HepG2 (cell line): ENCODE measurements around the gene PTPRD. TPM values are rescaled to one million over a fixed set of nuclear protein-coding genes. Genes with fewer than 3 reads are reported as not detected.

ENCODE experiments used
- ATAC-seq: fragments of 200-7000 bp; cut with Tn5 transposase; 3 replicates; pipeline ENCODE4 v1.9.1; 2020; ENCODE audit warnings: mild to moderate bottlenecking, moderate library complexity
- BruUV-seq: library from RNA; stranded (reverse); fragments of 400-500 nt; replicated peaks from 2 replicates; lab custom pipeline; 2021; lab: Mats Ljungman, UMichigan
- CTCF ChIA-PET: fragments of 300-600 bp; formaldehyde crosslinking; extraction: SDS; loops from one replicate; lab custom pipeline; 2021; ENCODE audit warnings: low total read pairs, inconsistent platforms, low intra/inter-chr PET ratio; lab: Yijun Ruan, JAX
- POLR2A ChIA-PET: fragments of 350-600 bp; sonication (Branson Sonifier 250); formaldehyde crosslinking; loops from one replicate; lab custom pipeline; 2020; ENCODE audit warnings: antibody characterized with exemption, inconsistent platforms; lab: Yijun Ruan, JAX
- DNase-seq: peaks from one replicate; pipeline ENCODE4 v3.0.0-alpha.2; 2015; ENCODE audit warnings: low spot score
- FAIRE-seq: peaks from 3 replicates; lab custom pipeline; 2011; peaks lifted over from hg19 to GRCh38; lab: Jason Lieb, UNC
- H2AFZ ChIP-seq: one replicate; pipeline ENCODE4 v1.6.1; 2011; ENCODE audit warnings: low read length, inconsistent platforms
- H3K27ac ChIP-seq: fragments of 300-600 bp; 3 replicates; pipeline ENCODE4 v1.8.0; 2011; ENCODE audit warnings: mixed run types, mild to moderate bottlenecking, mixed read lengths, low read length, inconsistent platforms; ENCODE audit not compliant: insufficient read depth; ENCODE audit errors: extremely low read length
- H3K27me3 ChIP-seq, 2 experiments: fragments of 200-600 bp in 1 of 2; 2 replicates in 1 of 2; 3 replicates in 1 of 2; pipeline versions ENCODE4 v1.6.0 to v1.8.0; 2011; ENCODE audit warnings: low read length in 2 of 2, mild to moderate bottlenecking in 2 of 2, moderate library complexity in 2 of 2, inconsistent platforms in 1 of 2; ENCODE audit not compliant: insufficient read depth in 2 of 2, control insufficient read depth in 1 of 2
- H3K36me3 ChIP-seq, 2 experiments: fragments of 200-600 bp in 1 of 2; replicated peaks in 1 of 2; 2 replicates in 1 of 2; 3 replicates in 1 of 2; pipeline versions ENCODE4 v1.5.1 to v1.8.0; 2011; ENCODE audit warnings: low read length in 2 of 2, inconsistent platforms in 1 of 2; ENCODE audit not compliant: insufficient read depth in 2 of 2, control insufficient read depth in 1 of 2
- H3K4me1 ChIP-seq: 2 replicates; pipeline ENCODE4 v1.5.1; 2012; ENCODE audit warnings: low read length, inconsistent platforms; ENCODE audit not compliant: insufficient read depth
- H3K4me2 ChIP-seq: 2 replicates; pipeline ENCODE4 v1.6.0; 2011; ENCODE audit warnings: low read depth, low read length, inconsistent platforms
- H3K4me3 ChIP-seq, 3 experiments: fragments of 200-600 bp in 1 of 3; sonication (generic), shearing (Covaris generic) in 1 of 3; replicated peaks in 1 of 3; 2 replicates each; pipeline ENCODE4 v1.5.1; 2011 to 2016; ENCODE audit warnings: low read length in 3 of 3, inconsistent platforms in 2 of 3, low read depth in 2 of 3, mild to moderate bottlenecking in 2 of 3, control low read depth in 1 of 3, mixed read lengths in 1 of 3; ENCODE audit not compliant: insufficient read depth in 1 of 3
- H3K79me2 ChIP-seq: one replicate; pipeline ENCODE4 v1.6.1; 2011; ENCODE audit warnings: low read length, inconsistent platforms; ENCODE audit not compliant: insufficient read depth
- H3K9ac ChIP-seq: 2 replicates; pipeline ENCODE4 v1.6.0; 2011; ENCODE audit warnings: mild to moderate bottlenecking, low read depth, low read length, inconsistent platforms; ENCODE audit not compliant: insufficient read depth
- H3K9me3 ChIP-seq: 2 replicates; pipeline ENCODE4 v1.5.1; 2012; ENCODE audit warnings: mild to moderate bottlenecking, low read length
- H4K20me1 ChIP-seq: 2 replicates; pipeline ENCODE4 v1.6.0; 2011; ENCODE audit warnings: inconsistent platforms, mild to moderate bottlenecking, low read length, moderate library complexity; ENCODE audit not compliant: insufficient read depth
- GATAD2A ChIP-seq: IDR thresholded peaks from 2 replicates; pipeline ENCODE4 v1.6.1; 2016
- KAT2B ChIP-seq: fragments of 150-350 bp; IDR thresholded peaks from 2 replicates; pipeline ENCODE4 v1.6.1; 2014; ENCODE audit warnings: low read depth, low read length, borderline replicate concordance
- PHF21A ChIP-seq: sonication (generic); formaldehyde crosslinking; IDR thresholded peaks from 2 replicates; pipeline ENCODE4 v1.5.0; 2020; ENCODE audit warnings: mild to moderate bottlenecking, missing genetic modification reagents
- SMC3 ChIP-seq: IDR thresholded peaks from 2 replicates; pipeline ENCODE4 v1.6.1; 2011; ENCODE audit warnings: low read length, improper control_type of control experiment
- THAP11 ChIP-seq: IDR thresholded peaks from 2 replicates; pipeline ENCODE4 v1.6.1; 2016; ENCODE audit warnings: missing biosample characterization, missing genetic modification reagents
- ZBTB7B ChIP-seq: sonication (generic); formaldehyde crosslinking; IDR thresholded peaks from 2 replicates; pipeline ENCODE4 v1.4.0; 2020; ENCODE audit warnings: missing genetic modification reagents
- ZKSCAN1 ChIP-seq: fragments of 150-350 bp; IDR thresholded peaks from 2 replicates; pipeline ENCODE4 v1.6.1; 2014; ENCODE audit warnings: low read length
- ZNF414 ChIP-seq: sonication (generic); formaldehyde crosslinking; IDR thresholded peaks from 2 replicates; pipeline ENCODE4 v1.5.0; 2020; ENCODE audit warnings: missing genetic modification reagents
- ZNF616 ChIP-seq: sonication (generic); formaldehyde crosslinking; IDR thresholded peaks from 2 replicates; pipeline ENCODE4 v1.5.0; 2020; ENCODE audit warnings: low read depth, mild to moderate bottlenecking, missing genetic modification reagents
- ZNF775 ChIP-seq: sonication (generic); formaldehyde crosslinking; IDR thresholded peaks from 2 replicates; pipeline ENCODE4 v1.4.0; 2020; ENCODE audit warnings: missing genetic modification reagents, mild to moderate bottlenecking, moderate library complexity, borderline replicate concordance
- ZNF776 ChIP-seq: sonication (generic); formaldehyde crosslinking; IDR thresholded peaks from 2 replicates; pipeline ENCODE4 v1.4.0; 2020; ENCODE audit warnings: mild to moderate bottlenecking, missing genetic modification reagents
- ZSCAN5A ChIP-seq: sonication (generic); formaldehyde crosslinking; IDR thresholded peaks from 2 replicates; pipeline ENCODE4 v1.8.0; 2022; ENCODE audit warnings: mild to moderate bottlenecking, missing genetic modification reagents, borderline replicate concordance
- WGBS: methylation state at CpG from one replicate; pipeline ENCODE4 v1.1.6; 2017; ENCODE audit warnings: low lambda C conversion rate; 5-methylcytosine and 5-hydroxymethylcytosine counted together
- in situ Hi-C: cut with HindIII; loops from 2 replicates; pipeline ENCODE4 v1.10.0; 2017; ENCODE audit warnings: low pct_unique_long_range_greater_than_20kb; ENCODE audit not compliant: extremely low pct_ligation_motif_present
- intact Hi-C: fragments of 100-400 bp; cut with micrococcal nuclease; formaldehyde crosslinking; loops from one replicate; pipeline ENCODE4 v1.10.0; 2022; ENCODE audit not compliant: unreplicated experiment
- polyA plus RNA-seq, 8 experiments: library from polyadenylated mRNA; depleted of rRNA in 3 of 8; stranded (reverse) in 7 of 8; unstranded in 1 of 8; fragments of >200 nt; fragmentation: Illumina TruSeq in 4 of 8; extraction: Trizol in 4 of 8; gene quantifications; 2 replicates each; pipeline versions ENCODE4 v1.2.1 to v1.2.3, GENCODE V29; 2011 to 2016; ENCODE audit warnings: low read depth in 4 of 8, missing spikeins in 1 of 8, mixed read lengths in 1 of 8; ENCODE audit not compliant: insufficient read depth in 1 of 8
- total RNA-seq, 5 experiments: library from RNA; depleted of rRNA; stranded (reverse); fragments of >200 nt; fragmentation: Illumina TruSeq; extraction: Trizol; gene quantifications; 2 replicates each; pipeline ENCODE4 v1.2.3, GENCODE V29; 2016; ENCODE audit warnings: low read depth in 1 of 5
- TF ChIP-seq, protein P1 (sequence below): sonication (generic); formaldehyde crosslinking; IDR thresholded peaks from 2 replicates; pipeline ENCODE4 v1.4.0; 2020; ENCODE audit warnings: missing genetic modification reagents, mild to moderate bottlenecking, borderline replicate concordance
- TF ChIP-seq, protein P2 (sequence below): sonication (generic); formaldehyde crosslinking; IDR thresholded peaks from 2 replicates; pipeline ENCODE4 v1.4.0; 2020; ENCODE audit warnings: missing genetic modification reagents

Gene PTPRD
- total and polyA plus RNA-seq, 2 of the 13 experiments (the other 11 are each of a cell fraction or from before 2014, with no cell fraction given), result 0.05 TPM; not detected in 1

GRCh38 chr9:9670454-9670853, 942.3 kb downstream of the PTPRD start (continued):
- TF ChIP-seq, protein P1, sequence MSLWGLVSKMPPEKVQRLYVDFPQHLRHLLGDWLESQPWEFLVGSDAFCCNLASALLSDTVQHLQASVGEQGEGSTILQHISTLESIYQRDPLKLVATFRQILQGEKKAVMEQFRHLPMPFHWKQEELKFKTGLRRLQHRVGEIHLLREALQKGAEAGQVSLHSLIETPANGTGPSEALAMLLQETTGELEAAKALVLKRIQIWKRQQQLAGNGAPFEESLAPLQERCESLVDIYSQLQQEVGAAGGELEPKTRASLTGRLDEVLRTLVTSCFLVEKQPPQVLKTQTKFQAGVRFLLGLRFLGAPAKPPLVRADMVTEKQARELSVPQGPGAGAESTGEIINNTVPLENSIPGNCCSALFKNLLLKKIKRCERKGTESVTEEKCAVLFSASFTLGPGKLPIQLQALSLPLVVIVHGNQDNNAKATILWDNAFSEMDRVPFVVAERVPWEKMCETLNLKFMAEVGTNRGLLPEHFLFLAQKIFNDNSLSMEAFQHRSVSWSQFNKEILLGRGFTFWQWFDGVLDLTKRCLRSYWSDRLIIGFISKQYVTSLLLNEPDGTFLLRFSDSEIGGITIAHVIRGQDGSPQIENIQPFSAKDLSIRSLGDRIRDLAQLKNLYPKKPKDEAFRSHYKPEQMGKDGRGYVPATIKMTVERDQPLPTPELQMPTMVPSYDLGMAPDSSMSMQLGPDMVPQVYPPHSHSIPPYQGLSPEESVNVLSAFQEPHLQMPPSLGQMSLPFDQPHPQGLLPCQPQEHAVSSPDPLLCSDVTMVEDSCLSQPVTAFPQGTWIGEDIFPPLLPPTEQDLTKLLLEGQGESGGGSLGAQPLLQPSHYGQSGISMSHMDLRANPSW (CRISPR knock-in tag), result no peak
- TF ChIP-seq ZNF414 (CRISPR knock-in tag), result no peak

- DNase-seq (no peak), ATAC-seq (no peak)
- in situ Hi-C loops, result no loop called here
- intact Hi-C loops, result no loop called here
- H3K4me2 ChIP-seq, result no peak overlapping the region
- TF ChIP-seq GATAD2A (no peak), SMC3 (no peak), KAT2B (no peak), PHF21A (CRISPR knock-in tag) (no peak), ZNF776 (CRISPR knock-in tag) (no peak), ZBTB7B (CRISPR knock-in tag) (no peak), THAP11 (CRISPR knock-in tag) (no peak), ZNF775 (no peak), ZSCAN5A (CRISPR knock-in tag) (no peak), ZKSCAN1 (no peak), ZNF616 (CRISPR knock-in tag) (no peak)
- TF ChIP-seq, protein P2, sequence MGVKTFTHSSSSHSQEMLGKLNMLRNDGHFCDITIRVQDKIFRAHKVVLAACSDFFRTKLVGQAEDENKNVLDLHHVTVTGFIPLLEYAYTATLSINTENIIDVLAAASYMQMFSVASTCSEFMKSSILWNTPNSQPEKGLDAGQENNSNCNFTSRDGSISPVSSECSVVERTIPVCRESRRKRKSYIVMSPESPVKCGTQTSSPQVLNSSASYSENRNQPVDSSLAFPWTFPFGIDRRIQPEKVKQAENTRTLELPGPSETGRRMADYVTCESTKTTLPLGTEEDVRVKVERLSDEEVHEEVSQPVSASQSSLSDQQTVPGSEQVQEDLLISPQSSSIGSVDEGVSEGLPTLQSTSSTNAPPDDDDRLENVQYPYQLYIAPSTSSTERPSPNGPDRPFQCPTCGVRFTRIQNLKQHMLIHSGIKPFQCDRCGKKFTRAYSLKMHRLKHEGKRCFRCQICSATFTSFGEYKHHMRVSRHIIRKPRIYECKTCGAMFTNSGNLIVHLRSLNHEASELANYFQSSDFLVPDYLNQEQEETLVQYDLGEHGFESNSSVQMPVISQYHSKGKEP (CRISPR knock-in tag), result no peak
- TF ChIP-seq, all 625 proteins: peak for 0
- Histone ChIP-seq H3K36me3 (no peaks in the 10 kb centered on the region), H3K79me2 (no peaks in the 10 kb centered on the region), H3K4me3 (no peak overlapping the region), H4K20me1 (no peaks in the 10 kb centered on the region), H2AFZ (no peak overlapping the region), H3K9ac (no peak overlapping the region), H3K27me3 (no peaks in the 10 kb centered on the region), H3K4me1 (no peaks in the 10 kb centered on the region), H3K9me3 (no peaks in the 10 kb centered on the region), H3K27ac (no peak overlapping the region)
- 0% methylated on average over 3 of the region's 3 CpGs for WGBS
- no TSS peak for BruUV-seq
- ChIA-PET POLR2A (no interaction called here), CTCF (no interaction called here)
- no peak for FAIRE-seq
Measured at GRCh38 chr9:9645006-9645405, 967.8 kb downstream of the PTPRD start.
